Adrenal gland (tissue), 5 donors: Measurements from ENCODE around the gene ELF1.

Source experiments
- CTCF ChIP-seq, 6 experiments: fragments of 450-650 bp in 4 of 6; fragments of 200-600 bp in 2 of 6; sonication (generic) in 1 of 6; IDR thresholded peaks; 1 replicate in 5 of 6; 2 replicates in 1 of 6; pipeline versions ENCODE4 v1.5.1 to v1.8.0; 2016 to 2021; ENCODE audit warnings: antibody characterized with exemption in 6 of 6, mild to moderate bottlenecking in 2 of 6, moderate library complexity in 1 of 6
- POLR2A ChIP-seq, 2 donors: fragments of 450-650 bp; IDR thresholded peaks; one replicate each; pipeline ENCODE4 v1.6.1; 2017; ENCODE audit warnings: antibody characterized with exemption in 2 of 2, mild to moderate bottlenecking in 2 of 2, moderate library complexity in 1 of 2
- donor health status: DM: no; HTN: no; CAD: no.

DNA sequence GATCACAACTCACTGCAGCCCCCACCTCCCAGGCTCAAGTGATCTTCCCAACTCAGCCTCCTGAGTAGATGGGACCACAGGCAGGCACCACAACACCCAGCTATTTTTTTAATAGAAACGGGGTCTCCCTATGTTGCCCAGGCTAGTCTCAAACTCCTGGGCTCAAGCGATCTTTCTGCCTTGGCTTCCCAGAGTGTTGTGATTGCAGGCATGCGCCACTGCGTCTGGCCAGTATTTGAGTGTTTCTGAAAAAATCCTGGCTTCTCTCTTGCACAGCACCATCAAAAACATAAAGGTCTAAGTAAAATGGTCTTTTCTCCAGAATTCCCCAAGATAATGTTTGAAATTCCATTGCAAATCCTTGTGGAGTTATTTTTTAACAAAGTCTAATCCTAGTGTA lies 47.8 kb downstream of the ELF1 start:
- TF ChIP-seq CTCF (IDR thresholded peaks at IDR 0.05): no peak
- TF ChIP-seq POLR2A (IDR thresholded peaks at IDR 0.05): no peak
